GM12878 (cell line): ENCODE results near the gene PTGIS. TPM values are rescaled to one million over a fixed set of nuclear protein-coding genes. Genes with fewer than 3 reads are reported as not detected.

Experiments
- BACH1 ChIP-seq: fragments of 450-650 bp; IDR thresholded peaks from 2 replicates; pipeline ENCODE4 v1.6.1; 2017; ENCODE audit warnings: mild to moderate bottlenecking, borderline replicate concordance
- BCLAF1 ChIP-seq: fragments of 450-650 bp; IDR thresholded peaks from 2 replicates; pipeline ENCODE4 v1.6.1; 2017; ENCODE audit warnings: antibody characterized with exemption, mild to moderate bottlenecking, moderate library complexity
- E4F1 ChIP-seq: fragments of 450-650 bp; IDR thresholded peaks from 2 replicates; pipeline ENCODE4 v1.6.1; 2018; ENCODE audit warnings: borderline replicate concordance, mild to moderate bottlenecking; ENCODE audit not compliant: partially characterized antibody
- NFIC ChIP-seq: IDR thresholded peaks from 2 replicates; pipeline ENCODE4 v1.6.1; 2012; ENCODE audit warnings: low read depth, mild to moderate bottlenecking, inconsistent platforms, low read length, moderate library complexity
- RAD21 ChIP-seq: IDR thresholded peaks from 2 replicates; pipeline ENCODE4 v1.6.1; 2011; ENCODE audit warnings: mild to moderate bottlenecking, low read depth, low read length, moderate library complexity; ENCODE audit not compliant: insufficient read depth
- STAT3 ChIP-seq: IDR thresholded peaks from 2 replicates; pipeline ENCODE4 v1.6.1; 2011; ENCODE audit warnings: low read depth, low read length, improper control_type of control experiment
- TCF12 ChIP-seq: IDR thresholded peaks from 2 replicates; pipeline ENCODE4 v1.6.1; 2011; ENCODE audit warnings: low read depth, mild to moderate bottlenecking, low read length
- USF1 ChIP-seq: IDR thresholded peaks from 2 replicates; pipeline ENCODE4 v1.6.1; 2011; ENCODE audit warnings: borderline replicate concordance, low read depth, mild to moderate bottlenecking, moderate library complexity, mixed read lengths, low read length; ENCODE audit not compliant: insufficient read depth; ENCODE audit errors: extremely low read length
- ZBTB40 ChIP-seq: fragments of 450-650 bp; IDR thresholded peaks from 2 replicates; pipeline ENCODE4 v1.6.1; 2016; ENCODE audit warnings: mild to moderate bottlenecking, moderate library complexity, borderline replicate concordance
- polyA plus RNA-seq, 11 experiments: library from polyadenylated mRNA; depleted of rRNA in 4 of 11; unstranded in 6 of 11; stranded (reverse) in 5 of 11; fragments of >200 nt; fragmentation: Nextera tagmentation in 4 of 11; fragmentation: Illumina TruSeq in 1 of 11; extraction: Ambion mirVana in 4 of 11; extraction: Trizol in 1 of 11; gene quantifications; 1 replicate in 1 of 11; 2 replicates in 10 of 11; pipeline versions ENCODE4 v1.2.1 to v1.2.3, GENCODE V29; 2011 to 2016; ENCODE audit warnings: inconsistent platforms in 2 of 11, missing spikeins in 2 of 11, low read depth in 1 of 11
- total RNA-seq, 4 experiments: library from RNA; depleted of rRNA in 3 of 4; stranded (reverse); fragments of >200 nt in 3 of 4; fragmentation: Illumina TruSeq in 1 of 4; extraction: Trizol in 1 of 4; gene quantifications; 2 replicates each; pipeline versions ENCODE4 v1.2.1 to v1.2.3, GENCODE V29; 2013 to 2021
- TF ChIP-seq, protein P1 (sequence below): fragments of 450-650 bp; formaldehyde crosslinking; IDR thresholded peaks from 2 replicates; pipeline ENCODE4 v1.4.0; 2022; ENCODE audit warnings: mild to moderate bottlenecking, moderate library complexity

PTGIS gene
- total and polyA plus RNA-seq, 10 of the 15 experiments (the other 5 are each of a cell fraction or from before 2014, with no cell fraction given) = 0.10 TPM; not detected in 9

DNA sequence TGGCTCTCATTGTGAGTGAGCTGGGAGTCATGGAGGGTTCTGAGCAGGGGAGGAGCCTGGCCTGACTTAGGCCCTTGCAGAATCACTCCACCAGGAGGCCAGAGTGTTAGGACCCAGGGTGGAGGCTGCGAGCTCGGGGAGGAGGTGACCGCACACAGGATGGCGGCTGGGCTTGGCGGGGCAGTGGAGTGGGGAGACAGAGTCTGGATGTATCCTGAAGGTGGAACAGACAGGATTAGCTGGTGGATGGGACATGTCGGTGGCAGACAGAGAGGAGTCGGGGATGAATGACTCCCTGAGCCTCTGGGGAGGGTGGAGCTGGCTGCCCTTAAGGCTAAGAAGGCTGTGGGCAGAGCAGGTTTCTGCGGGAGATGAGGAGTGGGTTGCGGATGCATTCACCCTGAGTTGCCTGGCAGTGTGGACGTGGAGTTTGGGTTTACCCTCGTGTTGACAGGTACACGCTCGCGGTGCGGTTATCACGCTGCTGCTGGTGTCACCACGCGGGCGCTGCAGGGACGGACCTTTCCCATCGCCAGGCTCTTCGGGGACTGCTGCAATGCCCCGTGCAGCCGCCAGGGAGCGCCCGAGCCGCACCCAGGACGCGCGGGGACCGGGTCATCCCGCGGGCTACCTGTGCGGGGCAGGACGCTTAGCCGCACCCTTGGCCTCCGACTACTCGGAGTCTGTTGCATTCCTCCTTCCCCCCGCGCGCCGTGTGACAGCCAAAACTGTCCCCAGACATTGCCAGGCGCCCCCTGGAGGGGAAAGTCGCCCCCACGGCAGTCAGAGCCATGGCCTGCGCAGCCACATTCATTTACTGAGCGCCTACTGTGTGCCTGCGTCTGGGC is 43.0 kb upstream of the PTGIS start (continued):
- no peak for TF ChIP-seq USF1
- TF ChIP-seq ZBTB40 = no peak
- TF ChIP-seq RAD21 = peak; percentile 94
- no peak for TF ChIP-seq BACH1
- TF ChIP-seq NFIC = no peak
- no peak for TF ChIP-seq STAT3
- TF ChIP-seq TCF12 = peak; percentile 43; the same call in 1 of the 2 replicates
- TF ChIP-seq, protein P1, sequence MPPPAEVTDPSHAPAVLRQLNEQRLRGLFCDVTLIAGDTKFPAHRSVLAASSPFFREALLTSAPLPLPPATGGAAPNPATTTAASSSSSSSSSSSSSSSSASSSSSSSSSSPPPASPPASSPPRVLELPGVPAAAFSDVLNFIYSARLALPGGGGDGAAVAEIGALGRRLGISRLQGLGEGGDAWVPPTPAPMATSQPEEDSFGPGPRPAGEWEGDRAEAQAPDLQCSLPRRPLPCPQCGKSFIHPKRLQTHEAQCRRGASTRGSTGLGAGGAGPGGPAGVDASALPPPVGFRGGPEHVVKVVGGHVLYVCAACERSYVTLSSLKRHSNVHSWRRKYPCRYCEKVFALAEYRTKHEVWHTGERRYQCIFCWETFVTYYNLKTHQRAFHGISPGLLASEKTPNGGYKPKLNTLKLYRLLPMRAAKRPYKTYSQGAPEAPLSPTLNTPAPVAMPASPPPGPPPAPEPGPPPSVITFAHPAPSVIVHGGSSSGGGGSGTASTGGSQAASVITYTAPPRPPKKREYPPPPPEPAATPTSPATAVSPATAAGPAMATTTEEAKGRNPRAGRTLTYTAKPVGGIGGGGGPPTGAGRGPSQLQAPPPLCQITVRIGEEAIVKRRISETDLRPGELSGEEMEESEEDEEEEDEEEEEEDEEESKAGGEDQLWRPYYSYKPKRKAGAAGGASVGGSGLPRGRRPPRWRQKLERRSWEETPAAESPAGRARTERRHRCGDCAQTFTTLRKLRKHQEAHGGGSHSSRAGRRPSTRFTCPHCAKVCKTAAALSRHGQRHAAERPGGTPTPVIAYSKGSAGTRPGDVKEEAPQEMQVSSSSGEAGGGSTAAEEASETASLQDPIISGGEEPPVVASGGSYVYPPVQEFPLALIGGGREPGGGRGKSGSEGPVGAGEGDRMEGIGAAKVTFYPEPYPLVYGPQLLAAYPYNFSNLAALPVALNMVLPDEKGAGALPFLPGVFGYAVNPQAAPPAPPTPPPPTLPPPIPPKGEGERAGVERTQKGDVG (CRISPR knock-in tag) = no peak
- TF ChIP-seq E4F1 = no peak
- TF ChIP-seq BCLAF1 = no peak
